Measurements from ENCODE around the gene WNK1. TPM values are rescaled to one million over a fixed set of nuclear protein-coding genes. Genes with fewer than 3 reads are reported as not detected.

Gene WNK1
- total and polyA plus RNA-seq, 2 experiments from 2014 or later, result 41.5 to 47.2 TPM

- peaks cover 60% of the 10 kb centered on the region for H3K36me3 ChIP-seq (ENCODE audit: low read depth)
- DNase-seq, result no peak
- no peaks in the 10 kb centered on the region for H3K9me2 ChIP-seq (ENCODE audit: insufficient read depth)
- H4K20me1 ChIP-seq (ENCODE audit: insufficient read depth), result no peaks in the 10 kb centered on the region
- no peak overlapping the region for H3K9ac ChIP-seq
- no peak overlapping the region for H3K4me2 ChIP-seq (ENCODE audit: unreplicated experiment)
- TF ChIP-seq EZH2phosphoT487 (IDR thresholded peaks at IDR 0.05; ENCODE audit: insufficient read depth, low read depth) (no peak), EZH2 (IDR thresholded peaks at IDR 0.05; ENCODE audit: insufficient read depth, poor library complexity, severe bottlenecking) (no peak)
- H3K27ac ChIP-seq, result no peak overlapping the region
- H3K79me2 ChIP-seq (ENCODE audit: insufficient read depth), result peaks cover 67% of the 10 kb centered on the region
- H3K27me3 ChIP-seq (replicated peaks; ENCODE audit: insufficient read depth), result no peaks in the 10 kb centered on the region
- peaks cover 6% of the 10 kb centered on the region for H3F3A ChIP-seq (ENCODE audit: insufficient read depth)
- no peaks in the 10 kb centered on the region for H3K9me3 ChIP-seq (ENCODE audit: low read depth)
- H3K4me1 ChIP-seq (ENCODE audit: insufficient read depth), result peaks cover 6% of the 10 kb centered on the region; the same call in 1 of the 2 replicates
- H3K4me3 ChIP-seq, result no peak overlapping the region
- in situ Hi-C loops (cut with MboI), result no loop called here
- H2AFZ ChIP-seq, result no peak overlapping the region
- 93 to 97% methylated on average over 3 of the region's 3 CpGs for WGBS, 2 experiments (ENCODE audit: low coverage in 1 of 2, low lambda C conversion rate in 2 of 2, missing lambda C conversion rate in 2 of 2)
Observed at GRCh38 chr12:902581-902980, 150.2 kb downstream of the WNK1 start.

GRCh38 chr12:903055-903454 is 150.7 kb downstream of the WNK1 start:
- H3K36me3 ChIP-seq (ENCODE audit: low read depth), result peaks cover 59% of the 10 kb centered on the region
- no peak overlapping the region for H2AFZ ChIP-seq
- peaks cover under 1% of the 10 kb centered on the region; the same call in 1 of the 2 replicates for H3K4me1 ChIP-seq (ENCODE audit: insufficient read depth)
- H3K27me3 ChIP-seq (replicated peaks; ENCODE audit: insufficient read depth), result no peaks in the 10 kb centered on the region
- H3K4me2 ChIP-seq (ENCODE audit: unreplicated experiment), result no peak overlapping the region
- TF ChIP-seq EZH2phosphoT487 (IDR thresholded peaks at IDR 0.05; ENCODE audit: insufficient read depth, low read depth) (no peak), EZH2 (IDR thresholded peaks at IDR 0.05; ENCODE audit: insufficient read depth, poor library complexity, severe bottlenecking) (no peak)
- H3K9ac ChIP-seq, result no peak overlapping the region
- no peaks in the 10 kb centered on the region for H3K9me2 ChIP-seq (ENCODE audit: insufficient read depth)
- WGBS, 2 experiments (ENCODE audit: low coverage in 1 of 2, low lambda C conversion rate in 2 of 2, missing lambda C conversion rate in 2 of 2), result 87 to 88% methylated on average over 5 of the region's 5 CpGs
- H3K9me3 ChIP-seq (ENCODE audit: low read depth), result no peaks in the 10 kb centered on the region
- H3K27ac ChIP-seq, result no peak overlapping the region
- H3K4me3 ChIP-seq, result no peak overlapping the region
- peaks cover 63% of the 10 kb centered on the region for H3K79me2 ChIP-seq (ENCODE audit: insufficient read depth)
- no peak for DNase-seq
- in situ Hi-C loops (cut with MboI), result no loop called here
- H4K20me1 ChIP-seq (ENCODE audit: insufficient read depth), result no peaks in the 10 kb centered on the region
- peaks cover 1% of the 10 kb centered on the region; the same call in 1 of the 2 replicates for H3F3A ChIP-seq (ENCODE audit: insufficient read depth)

GRCh38 chr12:904010-904414 is 151.6 kb downstream of the WNK1 start:
- in situ Hi-C loops (cut with MboI), result no loop called here

GRCh38 chr12:905261-906031 is 153.1 kb downstream of the WNK1 start:
- no peaks in the 10 kb centered on the region for H3K9me2 ChIP-seq (ENCODE audit: insufficient read depth)
- H3K4me2 ChIP-seq (ENCODE audit: unreplicated experiment), result no peak overlapping the region
- in situ Hi-C loops (cut with MboI), result no loop called here
- no peak overlapping the region for H2AFZ ChIP-seq
- no peak overlapping the region for H3K4me3 ChIP-seq
- DNase-seq, result no peak
- no peaks in the 10 kb centered on the region for H3K9me3 ChIP-seq (ENCODE audit: low read depth)
- peaks cover 16% of the 10 kb centered on the region for H3F3A ChIP-seq (ENCODE audit: insufficient read depth)
- H3K36me3 ChIP-seq (ENCODE audit: low read depth), result peaks cover 75% of the 10 kb centered on the region
- WGBS, 2 experiments (ENCODE audit: low coverage in 1 of 2, low lambda C conversion rate in 2 of 2, missing lambda C conversion rate in 2 of 2), result 95 to 97% methylated on average over 9 of the region's 9 CpGs
- no peaks in the 10 kb centered on the region for H3K4me1 ChIP-seq (ENCODE audit: insufficient read depth)
- H4K20me1 ChIP-seq (ENCODE audit: insufficient read depth), result no peaks in the 10 kb centered on the region
- H3K9ac ChIP-seq, result no peak overlapping the region
- no peak overlapping the region for H3K27ac ChIP-seq
- H3K27me3 ChIP-seq (replicated peaks; ENCODE audit: insufficient read depth), result no peaks in the 10 kb centered on the region
- H3K79me2 ChIP-seq (ENCODE audit: insufficient read depth), result peaks cover 57% of the 10 kb centered on the region
- TF ChIP-seq EZH2 (IDR thresholded peaks at IDR 0.05; ENCODE audit: insufficient read depth, poor library complexity, severe bottlenecking), result no peak
- TF ChIP-seq EZH2phosphoT487 (IDR thresholded peaks at IDR 0.05; ENCODE audit: insufficient read depth, low read depth), result no peak

More at GRCh38 chr12:904010-904414, 151.6 kb downstream of the WNK1 start:
- TF ChIP-seq EZH2 (IDR thresholded peaks at IDR 0.05; ENCODE audit: insufficient read depth, poor library complexity, severe bottlenecking) (no peak), EZH2phosphoT487 (IDR thresholded peaks at IDR 0.05; ENCODE audit: insufficient read depth, low read depth) (no peak)
- H3K79me2 ChIP-seq (ENCODE audit: insufficient read depth), result peaks cover 61% of the 10 kb centered on the region
- H3F3A ChIP-seq (ENCODE audit: insufficient read depth), result peaks cover 6% of the 10 kb centered on the region; the same call in 1 of the 2 replicates
- H4K20me1 ChIP-seq (ENCODE audit: insufficient read depth), result no peaks in the 10 kb centered on the region
- DNase-seq, result no peak
- no peak overlapping the region for H2AFZ ChIP-seq
- no peak overlapping the region for H3K4me2 ChIP-seq (ENCODE audit: unreplicated experiment)
- H3K4me1 ChIP-seq (ENCODE audit: insufficient read depth), result no peaks in the 10 kb centered on the region
- H3K9me2 ChIP-seq (ENCODE audit: insufficient read depth), result no peaks in the 10 kb centered on the region
- H3K36me3 ChIP-seq (ENCODE audit: low read depth), result peaks cover 64% of the 10 kb centered on the region
- 79% methylated on average over 5 of the region's 5 CpGs for WGBS, 2 experiments (ENCODE audit: low coverage in 1 of 2, low lambda C conversion rate in 2 of 2, missing lambda C conversion rate in 2 of 2)
- no peaks in the 10 kb centered on the region for H3K9me3 ChIP-seq (ENCODE audit: low read depth)
- no peak overlapping the region for H3K4me3 ChIP-seq
- no peak overlapping the region for H3K9ac ChIP-seq
- H3K27me3 ChIP-seq (replicated peaks; ENCODE audit: insufficient read depth), result no peaks in the 10 kb centered on the region
- H3K27ac ChIP-seq, result no peak overlapping the region
